WI38 (cell line): Measurements from ENCODE around the gene SULF2.

Source experiments
- H3K4me3 ChIP-seq: 2 replicates; pipeline ENCODE4 v1.5.1; 2011; ENCODE audit warnings: low read depth, mild to moderate bottlenecking, control low read depth, low read length
- TF ChIP-seq, protein P1 (sequence below): IDR thresholded peaks from 2 replicates; pipeline ENCODE4 v1.5.1; 2012; ENCODE audit warnings: low read depth, mild to moderate bottlenecking, control low read depth, low read length

SULF2 gene

DNA sequence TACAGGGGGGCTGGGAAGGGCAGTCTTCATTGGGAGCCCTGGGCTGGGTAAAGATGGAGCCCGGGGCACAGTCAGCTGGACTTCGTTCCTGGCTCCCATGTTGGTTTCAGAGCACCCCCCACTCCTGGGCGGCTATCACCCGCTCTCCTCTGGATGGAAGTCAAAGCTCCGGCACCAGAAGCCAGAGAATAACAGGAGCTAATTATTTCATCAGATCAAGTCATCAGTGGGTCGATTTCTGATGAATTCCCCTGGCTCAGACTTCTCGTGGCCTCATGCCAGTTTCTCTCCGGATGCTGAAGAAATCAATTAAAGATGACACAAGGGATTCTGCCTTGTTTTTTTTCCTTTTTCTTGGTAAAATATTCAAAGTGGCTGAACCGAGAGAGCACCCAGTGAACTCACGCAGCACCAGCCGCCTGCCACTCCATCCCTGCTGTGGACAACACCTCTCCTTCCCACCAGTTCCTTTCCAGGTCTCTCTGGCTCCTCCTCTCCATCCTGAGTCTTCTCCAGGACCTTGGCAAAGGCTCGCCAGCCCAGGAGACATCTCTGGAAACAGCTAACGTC, 22.5 kb downstream of the SULF2 start:
- TF ChIP-seq, protein P1, sequence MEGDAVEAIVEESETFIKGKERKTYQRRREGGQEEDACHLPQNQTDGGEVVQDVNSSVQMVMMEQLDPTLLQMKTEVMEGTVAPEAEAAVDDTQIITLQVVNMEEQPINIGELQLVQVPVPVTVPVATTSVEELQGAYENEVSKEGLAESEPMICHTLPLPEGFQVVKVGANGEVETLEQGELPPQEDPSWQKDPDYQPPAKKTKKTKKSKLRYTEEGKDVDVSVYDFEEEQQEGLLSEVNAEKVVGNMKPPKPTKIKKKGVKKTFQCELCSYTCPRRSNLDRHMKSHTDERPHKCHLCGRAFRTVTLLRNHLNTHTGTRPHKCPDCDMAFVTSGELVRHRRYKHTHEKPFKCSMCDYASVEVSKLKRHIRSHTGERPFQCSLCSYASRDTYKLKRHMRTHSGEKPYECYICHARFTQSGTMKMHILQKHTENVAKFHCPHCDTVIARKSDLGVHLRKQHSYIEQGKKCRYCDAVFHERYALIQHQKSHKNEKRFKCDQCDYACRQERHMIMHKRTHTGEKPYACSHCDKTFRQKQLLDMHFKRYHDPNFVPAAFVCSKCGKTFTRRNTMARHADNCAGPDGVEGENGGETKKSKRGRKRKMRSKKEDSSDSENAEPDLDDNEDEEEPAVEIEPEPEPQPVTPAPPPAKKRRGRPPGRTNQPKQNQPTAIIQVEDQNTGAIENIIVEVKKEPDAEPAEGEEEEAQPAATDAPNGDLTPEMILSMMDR: no peak

DNA sequence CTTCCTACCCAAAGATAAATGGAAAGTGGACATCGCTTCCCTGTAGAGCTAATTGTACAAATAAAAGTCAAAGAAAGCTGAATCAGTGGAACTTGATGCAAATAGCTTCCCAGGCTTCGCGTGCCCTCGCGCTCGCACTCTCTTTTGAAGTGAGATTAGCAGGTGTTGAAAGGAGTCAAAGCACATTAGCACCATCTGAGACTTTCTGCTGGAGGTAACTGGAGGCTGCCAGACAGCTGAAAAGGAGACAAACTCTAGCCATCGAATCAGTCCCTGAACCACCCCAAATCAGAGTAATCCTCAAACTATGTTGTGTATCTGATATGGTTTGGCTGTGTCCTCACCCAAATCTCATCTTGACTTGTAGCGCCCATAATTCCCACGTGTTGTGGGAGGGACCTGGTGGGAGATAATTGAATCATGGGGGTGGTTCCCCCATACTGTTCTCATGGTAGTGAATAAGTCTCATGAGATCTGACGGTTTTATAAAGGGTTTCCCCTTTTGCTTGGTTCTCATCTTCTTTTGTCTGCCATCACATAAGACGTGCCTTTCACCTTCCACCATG, 23.7 kb downstream of the SULF2 start:
- TF ChIP-seq, protein P1: no peak
- H3K4me3 ChIP-seq: no peak overlapping the region

More for the DNA sequence above, 22.5 kb downstream of the SULF2 start:
- H3K4me3 ChIP-seq: no peak overlapping the region

DNA sequence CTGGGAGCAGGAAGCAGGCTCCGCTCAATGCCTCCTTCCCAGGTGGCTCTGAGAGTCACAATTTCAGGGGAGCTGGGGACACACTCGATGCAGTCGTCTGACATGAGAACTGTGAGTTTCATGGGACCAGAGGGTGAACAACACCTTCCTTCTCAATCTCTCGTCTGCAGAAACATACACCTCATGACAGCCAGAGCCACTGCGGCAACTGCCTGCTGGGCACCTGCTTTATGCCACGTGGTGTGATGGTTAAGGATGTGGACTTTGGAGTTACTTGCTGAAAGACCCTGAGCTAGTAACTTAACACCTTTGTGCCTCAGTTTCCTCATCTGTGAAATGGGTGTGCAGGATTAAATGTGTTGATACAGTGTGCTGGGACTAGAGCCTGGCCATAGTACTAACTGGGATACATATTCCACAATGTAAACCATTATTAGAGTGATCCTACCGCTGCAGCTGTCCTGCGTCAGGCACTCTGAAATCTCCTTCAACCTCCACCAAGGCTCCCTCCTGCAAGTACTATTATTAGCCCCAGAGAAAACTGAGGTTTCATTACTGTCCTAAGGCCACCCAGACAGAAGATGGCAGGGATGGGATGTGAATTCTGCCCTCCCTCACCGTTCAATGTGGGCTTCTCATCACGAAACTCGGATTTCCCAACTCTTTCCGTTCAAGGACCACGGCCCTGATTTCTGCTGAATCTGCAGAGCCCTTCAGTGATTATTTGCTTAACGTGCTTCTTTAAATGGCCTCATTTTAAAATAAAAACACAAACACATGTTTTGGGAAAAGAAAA, 24.4 kb downstream of the SULF2 start:
- TF ChIP-seq, protein P1: no peak
- no peak overlapping the region for H3K4me3 ChIP-seq

- TF ChIP-seq, protein P1: no peak
- H3K4me3 ChIP-seq: no peak overlapping the region
Observed at GRCh38 chr20:47758517-47759450, 26.5 kb downstream of the SULF2 start.

GRCh38 chr20:47757145-47758035, 27.9 kb downstream of the SULF2 start:
- no peak overlapping the region for H3K4me3 ChIP-seq
- TF ChIP-seq, protein P1: no peak

DNA sequence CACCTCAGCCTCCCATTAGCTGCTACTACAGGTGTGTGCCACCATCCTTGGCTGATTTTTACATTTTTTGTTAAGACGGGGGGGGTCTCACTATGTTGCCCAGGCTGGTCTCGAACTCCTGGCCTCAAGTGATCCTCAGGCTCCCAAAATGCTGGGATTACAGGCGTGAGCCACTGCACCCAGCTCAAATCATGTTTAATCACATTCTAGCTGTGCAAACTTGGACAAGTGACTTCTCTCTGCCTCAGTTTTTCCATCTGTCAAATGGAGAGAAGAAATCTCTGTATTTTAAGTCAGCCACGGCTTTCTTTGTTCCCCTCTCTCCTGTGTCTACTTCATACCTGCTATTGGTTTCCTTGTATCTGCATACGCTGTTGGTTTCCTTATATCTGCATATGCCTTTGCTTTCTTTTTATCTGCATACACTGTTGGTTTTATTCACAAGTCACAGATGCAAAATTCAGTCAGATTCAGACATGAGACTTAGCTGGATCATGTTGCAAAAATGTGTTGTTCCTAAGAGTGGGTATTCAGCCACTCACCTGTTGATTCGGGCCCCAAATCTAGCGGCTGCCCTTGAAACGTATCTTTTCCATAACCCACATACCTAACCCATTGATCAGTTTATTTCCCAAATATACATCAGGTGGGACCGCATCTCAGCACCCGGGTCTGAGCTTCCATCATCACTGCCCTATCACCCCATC, 30.2 kb downstream of the SULF2 start:
- no peak overlapping the region for H3K4me3 ChIP-seq
- TF ChIP-seq, protein P1: no peak
